SK-N-SH (cell line): ENCODE measurements around the gene TRAF7. TPM values are rescaled to one million over a fixed set of nuclear protein-coding genes. Genes with fewer than 3 reads are reported as not detected.

Experiments
- CTCF ChIA-PET: fragments of 300-600, 350-600 bp; formaldehyde crosslinking; extraction: SDS; loops from one replicate; lab custom pipeline; 2021; lab: Yijun Ruan, JAX
- POLR2A ChIA-PET: fragments of 350-600 bp; sonication (Branson Sonifier 250); formaldehyde crosslinking; extraction: SDS; loops from one replicate; lab custom pipeline; 2020; ENCODE audit warnings: antibody characterized with exemption, inconsistent platforms; lab: Yijun Ruan, JAX
- DNase-seq: peaks from one replicate; pipeline ENCODE4 v3.0.0; 2012
- H2AFZ ChIP-seq: fragments of 200-600 bp; sonication (generic); 2 replicates; pipeline ENCODE4 v1.8.1; 2016; ENCODE audit warnings: antibody characterized with exemption, mild to moderate bottlenecking, low read depth
- H3F3A ChIP-seq: fragments of 200-600 bp; sonication (generic); replicated peaks from 2 replicates; pipeline ENCODE3; 2016; ENCODE audit warnings: antibody characterized with exemption, mild to moderate bottlenecking; ENCODE audit not compliant: insufficient read depth
- H3K27ac ChIP-seq, 2 experiments: fragments of 200-500 bp in 1 of 2; fragments of 200-600 bp in 1 of 2; sonication (Bioruptor generic) in 1 of 2; sonication (generic), shearing (Covaris generic) in 1 of 2; 2 replicates each; pipeline versions ENCODE4 v1.5.1 to v1.6.1; 2014 to 2016; ENCODE audit warnings: low read depth in 2 of 2, inconsistent platforms in 1 of 2, low read length in 1 of 2, mild to moderate bottlenecking in 1 of 2, mixed read lengths in 1 of 2
- H3K27me3 ChIP-seq: fragments of 200-600 bp; sonication (generic), shearing (Covaris generic); 2 replicates; pipeline ENCODE4 v1.6.1; 2016; ENCODE audit warnings: mixed run types; ENCODE audit not compliant: insufficient read depth
- H3K36me3 ChIP-seq, 2 experiments: fragments of 200-500 bp in 1 of 2; fragments of 200-600 bp in 1 of 2; sonication (Bioruptor generic) in 1 of 2; sonication (generic) in 1 of 2; replicated peaks in 1 of 2; 2 replicates each; pipeline versions ENCODE3 to v1.5.1; 2014 to 2016; ENCODE audit warnings: low read length in 1 of 2, mild to moderate bottlenecking in 1 of 2; ENCODE audit not compliant: insufficient read depth in 2 of 2, control insufficient read depth in 1 of 2
- H3K4me1 ChIP-seq, 2 experiments: fragments of 200-500 bp in 1 of 2; fragments of 200-600 bp in 1 of 2; sonication (Bioruptor generic) in 1 of 2; sonication (generic), shearing (Covaris generic) in 1 of 2; 2 replicates each; pipeline versions ENCODE4 v1.5.1 to v1.6.1; 2014 to 2016; ENCODE audit warnings: low read depth in 1 of 2, low read length in 1 of 2, mixed run types in 1 of 2; ENCODE audit not compliant: insufficient read depth in 2 of 2, control insufficient read depth in 1 of 2
- H3K4me2 ChIP-seq: fragments of 200-600 bp; sonication (generic), shearing (Covaris generic); 2 replicates; pipeline ENCODE4 v1.6.1; 2017; ENCODE audit warnings: mixed run types
- H3K4me3 ChIP-seq, 2 experiments: fragments of 200-500 bp in 1 of 2; fragments of 200-600 bp in 1 of 2; sonication (Bioruptor generic) in 1 of 2; sonication (generic), shearing (Covaris generic) in 1 of 2; 2 replicates each; pipeline versions ENCODE4 v1.5.1 to v1.8.1; 2014 to 2016; ENCODE audit warnings: low read depth in 2 of 2, inconsistent platforms in 1 of 2, low read length in 1 of 2, mild to moderate bottlenecking in 1 of 2, mixed read lengths in 1 of 2, moderate library complexity in 1 of 2
- H3K79me2 ChIP-seq: fragments of 200-600 bp; sonication (generic); 2 replicates; pipeline ENCODE4 v1.8.1; 2017; ENCODE audit warnings: mild to moderate bottlenecking; ENCODE audit not compliant: insufficient read depth
- H3K9ac ChIP-seq: fragments of 200-600 bp; sonication (generic); 2 replicates; pipeline ENCODE4 v1.6.1; 2017; ENCODE audit warnings: mixed run types
- H3K9me2 ChIP-seq: fragments of 200-600 bp; sonication (generic); 2 replicates; pipeline ENCODE4 v1.6.1; 2017; ENCODE audit warnings: mixed run types
- H3K9me3 ChIP-seq: fragments of 200-600 bp; sonication (generic); 2 replicates; pipeline ENCODE4 v1.6.1; 2017; ENCODE audit warnings: mixed run types, mild to moderate bottlenecking, moderate library complexity
- H4K20me1 ChIP-seq: fragments of 200-600 bp; sonication (generic); 2 replicates; pipeline ENCODE4 v1.6.1; 2017; ENCODE audit warnings: mild to moderate bottlenecking, mixed run types; ENCODE audit not compliant: insufficient read depth
- CHD2 ChIP-seq: fragments of 150-350 bp; IDR thresholded peaks from 2 replicates; pipeline ENCODE4 v1.6.1; 2018; ENCODE audit warnings: low read length; ENCODE audit not compliant: partially characterized antibody
- ELF1 ChIP-seq: IDR thresholded peaks from 2 replicates; pipeline ENCODE4 v1.4.0; 2012
- EP300 ChIP-seq, 2 experiments: IDR thresholded peaks; 2 replicates each; pipeline versions ENCODE4 v1.4.0 to v1.6.1; 2012; ENCODE audit warnings: borderline replicate concordance in 1 of 2, low read depth in 1 of 2, low read length in 1 of 2
- FOSL2 ChIP-seq: IDR thresholded peaks from 2 replicates; pipeline ENCODE4 v1.4.0; 2012; ENCODE audit warnings: low read depth, mild to moderate bottlenecking, moderate library complexity, borderline replicate concordance
- FOXJ3 ChIP-seq: sonication (generic); formaldehyde crosslinking; IDR thresholded peaks from 2 replicates; pipeline ENCODE4 v1.5.1; 2020; ENCODE audit warnings: mild to moderate bottlenecking, missing genetic modification reagents
- FOXM1 ChIP-seq: IDR thresholded peaks from 2 replicates; pipeline ENCODE4 v1.4.0; 2012; ENCODE audit warnings: low read depth, mild to moderate bottlenecking
- GABPA ChIP-seq: IDR thresholded peaks from 2 replicates; pipeline ENCODE4 v1.4.0; 2012; ENCODE audit warnings: low read depth, mild to moderate bottlenecking
- MEF2A ChIP-seq: IDR thresholded peaks from 2 replicates; pipeline ENCODE4 v1.4.0; 2012; ENCODE audit warnings: low read depth, borderline replicate concordance
- RAD21 ChIP-seq: IDR thresholded peaks from 2 replicates; pipeline ENCODE4 v1.6.1; 2012; ENCODE audit warnings: mild to moderate bottlenecking, low read length
- RCOR1 ChIP-seq: fragments of 150-350 bp; IDR thresholded peaks from 2 replicates; pipeline ENCODE4 v1.6.1; 2017; ENCODE audit warnings: antibody characterized with exemption, low read length
- SIN3A ChIP-seq: IDR thresholded peaks from 2 replicates; pipeline ENCODE4 v1.6.1; 2012; ENCODE audit warnings: low read depth, mild to moderate bottlenecking, low read length, moderate library complexity, borderline replicate concordance
- WGBS: methylation state at CpG from one replicate; pipeline ENCODE4 v1.1.6; 2017; ENCODE audit warnings: low lambda C conversion rate; 5-methylcytosine and 5-hydroxymethylcytosine counted together
- polyA plus RNA-seq, 3 experiments: library from polyadenylated mRNA; depleted of rRNA; stranded (reverse); fragments of >200 nt; gene quantifications; 2 replicates each; pipeline ENCODE4 v1.2.3, GENCODE V29; 2012
- TF ChIP-seq, protein P1 (sequence below): IDR thresholded peaks from 2 replicates; pipeline ENCODE4 v1.6.1; 2012; ENCODE audit warnings: mild to moderate bottlenecking, low read depth, low read length, moderate library complexity
- TF ChIP-seq, protein P2 (sequence below): fragments of 150-350 bp; IDR thresholded peaks from 2 replicates; pipeline ENCODE4 v1.6.1; 2017; ENCODE audit warnings: antibody characterized with exemption, low read length, low read depth, borderline replicate concordance
- TF ChIP-seq, protein P3 (sequence below): IDR thresholded peaks from 2 replicates; pipeline ENCODE4; 2012
- TF ChIP-seq, protein P4 (sequence below): IDR thresholded peaks from 2 replicates; pipeline ENCODE4 v1.4.0; 2012; ENCODE audit warnings: low read depth, borderline replicate concordance

The TRAF7 gene
- polyA plus RNA-seq, 1 of the 3 experiments (the other 2 are of a cell fraction): 73.0 TPM

- no peak overlapping the region for H3K4me3 ChIP-seq
- no peak overlapping the region for H3K4me2 ChIP-seq
- CTCF ChIA-PET: interaction anchor here (1.5 to 3.9 kb wide), 2 partner anchors 9 to 164 kb away, joined by 3 to 19 read pairs; partner anchors contain the start of gene CASKIN1
- H4K20me1 ChIP-seq: no peaks in the 10 kb centered on the region
- H3K4me1 ChIP-seq: no peaks in the 10 kb centered on the region
- no peak for DNase-seq
- H3F3A ChIP-seq: no peaks in the 10 kb centered on the region
- H3K79me2 ChIP-seq: no peaks in the 10 kb centered on the region
- no peaks in the 10 kb centered on the region for H3K27me3 ChIP-seq
- WGBS: 93% methylated on average over 12 of the region's 20 CpGs
- TF ChIP-seq, protein P1, sequence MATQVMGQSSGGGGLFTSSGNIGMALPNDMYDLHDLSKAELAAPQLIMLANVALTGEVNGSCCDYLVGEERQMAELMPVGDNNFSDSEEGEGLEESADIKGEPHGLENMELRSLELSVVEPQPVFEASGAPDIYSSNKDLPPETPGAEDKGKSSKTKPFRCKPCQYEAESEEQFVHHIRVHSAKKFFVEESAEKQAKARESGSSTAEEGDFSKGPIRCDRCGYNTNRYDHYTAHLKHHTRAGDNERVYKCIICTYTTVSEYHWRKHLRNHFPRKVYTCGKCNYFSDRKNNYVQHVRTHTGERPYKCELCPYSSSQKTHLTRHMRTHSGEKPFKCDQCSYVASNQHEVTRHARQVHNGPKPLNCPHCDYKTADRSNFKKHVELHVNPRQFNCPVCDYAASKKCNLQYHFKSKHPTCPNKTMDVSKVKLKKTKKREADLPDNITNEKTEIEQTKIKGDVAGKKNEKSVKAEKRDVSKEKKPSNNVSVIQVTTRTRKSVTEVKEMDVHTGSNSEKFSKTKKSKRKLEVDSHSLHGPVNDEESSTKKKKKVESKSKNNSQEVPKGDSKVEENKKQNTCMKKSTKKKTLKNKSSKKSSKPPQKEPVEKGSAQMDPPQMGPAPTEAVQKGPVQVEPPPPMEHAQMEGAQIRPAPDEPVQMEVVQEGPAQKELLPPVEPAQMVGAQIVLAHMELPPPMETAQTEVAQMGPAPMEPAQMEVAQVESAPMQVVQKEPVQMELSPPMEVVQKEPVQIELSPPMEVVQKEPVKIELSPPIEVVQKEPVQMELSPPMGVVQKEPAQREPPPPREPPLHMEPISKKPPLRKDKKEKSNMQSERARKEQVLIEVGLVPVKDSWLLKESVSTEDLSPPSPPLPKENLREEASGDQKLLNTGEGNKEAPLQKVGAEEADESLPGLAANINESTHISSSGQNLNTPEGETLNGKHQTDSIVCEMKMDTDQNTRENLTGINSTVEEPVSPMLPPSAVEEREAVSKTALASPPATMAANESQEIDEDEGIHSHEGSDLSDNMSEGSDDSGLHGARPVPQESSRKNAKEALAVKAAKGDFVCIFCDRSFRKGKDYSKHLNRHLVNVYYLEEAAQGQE: no peak
- TF ChIP-seq, protein P2, sequence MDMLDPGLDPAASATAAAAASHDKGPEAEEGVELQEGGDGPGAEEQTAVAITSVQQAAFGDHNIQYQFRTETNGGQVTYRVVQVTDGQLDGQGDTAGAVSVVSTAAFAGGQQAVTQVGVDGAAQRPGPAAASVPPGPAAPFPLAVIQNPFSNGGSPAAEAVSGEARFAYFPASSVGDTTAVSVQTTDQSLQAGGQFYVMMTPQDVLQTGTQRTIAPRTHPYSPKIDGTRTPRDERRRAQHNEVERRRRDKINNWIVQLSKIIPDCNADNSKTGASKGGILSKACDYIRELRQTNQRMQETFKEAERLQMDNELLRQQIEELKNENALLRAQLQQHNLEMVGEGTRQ: no peak
- TF ChIP-seq MEF2A (no peak), FOSL2 (no peak)
- TF ChIP-seq, protein P3, sequence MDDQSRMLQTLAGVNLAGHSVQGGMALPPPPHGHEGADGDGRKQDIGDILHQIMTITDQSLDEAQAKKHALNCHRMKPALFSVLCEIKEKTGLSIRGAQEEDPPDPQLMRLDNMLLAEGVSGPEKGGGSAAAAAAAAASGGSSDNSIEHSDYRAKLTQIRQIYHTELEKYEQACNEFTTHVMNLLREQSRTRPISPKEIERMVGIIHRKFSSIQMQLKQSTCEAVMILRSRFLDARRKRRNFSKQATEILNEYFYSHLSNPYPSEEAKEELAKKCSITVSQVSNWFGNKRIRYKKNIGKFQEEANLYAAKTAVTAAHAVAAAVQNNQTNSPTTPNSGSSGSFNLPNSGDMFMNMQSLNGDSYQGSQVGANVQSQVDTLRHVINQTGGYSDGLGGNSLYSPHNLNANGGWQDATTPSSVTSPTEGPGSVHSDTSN: no peak
- TF ChIP-seq, protein P4, sequence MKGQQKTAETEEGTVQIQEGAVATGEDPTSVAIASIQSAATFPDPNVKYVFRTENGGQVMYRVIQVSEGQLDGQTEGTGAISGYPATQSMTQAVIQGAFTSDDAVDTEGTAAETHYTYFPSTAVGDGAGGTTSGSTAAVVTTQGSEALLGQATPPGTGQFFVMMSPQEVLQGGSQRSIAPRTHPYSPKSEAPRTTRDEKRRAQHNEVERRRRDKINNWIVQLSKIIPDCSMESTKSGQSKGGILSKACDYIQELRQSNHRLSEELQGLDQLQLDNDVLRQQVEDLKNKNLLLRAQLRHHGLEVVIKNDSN: no peak
- TF ChIP-seq, all 33 proteins: peak for 0
- no peaks in the 10 kb centered on the region for H3K9me3 ChIP-seq
- no peak overlapping the region for H3K27ac ChIP-seq
- H3K9ac ChIP-seq: no peak overlapping the region
- peaks cover 0 to 2% of the 10 kb centered on the region in 2 experiments for H3K36me3 ChIP-seq
- POLR2A ChIA-PET: no interaction called here
- no peaks in the 10 kb centered on the region for H3K9me2 ChIP-seq
- no peak overlapping the region for H2AFZ ChIP-seq
These were observed 30.9 kb downstream of the TRAF7 start for GRCh38 chr16:2186505-2186904.

DNA sequence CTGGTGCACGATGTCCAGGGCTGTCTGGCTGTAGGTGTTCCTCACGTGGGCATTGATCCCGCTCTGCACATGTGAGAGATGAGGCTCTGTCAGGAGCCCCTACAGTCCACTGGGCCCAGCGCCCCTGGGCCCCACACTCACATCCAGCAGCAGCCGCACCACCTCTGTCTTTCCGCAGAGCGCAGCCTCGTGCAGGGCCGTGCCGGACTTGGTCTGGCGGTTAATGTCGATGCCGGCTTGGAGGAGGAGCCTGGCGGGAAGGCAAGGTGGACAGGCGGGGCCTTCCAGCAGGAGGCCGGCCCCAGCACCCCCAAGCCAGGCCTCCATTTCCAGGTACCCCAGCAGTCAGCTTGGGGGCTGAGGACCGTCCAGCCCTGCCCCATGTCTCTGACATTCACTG is 31.6 kb downstream of the TRAF7 start:
- DNase-seq: no peak
- Histone ChIP-seq H3K36me3 (no peaks in the 10 kb centered on the region), H3K4me2 (no peak overlapping the region), H3K27me3 (no peaks in the 10 kb centered on the region), H3K4me3 (no peak overlapping the region), H3F3A (no peaks in the 10 kb centered on the region), H2AFZ (no peak overlapping the region), H4K20me1 (no peaks in the 10 kb centered on the region), H3K79me2 (no peaks in the 10 kb centered on the region), H3K27ac (no peak overlapping the region), H3K9ac (no peak overlapping the region), H3K4me1 (no peaks in the 10 kb centered on the region), H3K9me3 (no peaks in the 10 kb centered on the region), H3K9me2 (no peaks in the 10 kb centered on the region)
- ChIA-PET CTCF (no interaction called here), POLR2A (no interaction called here)
- WGBS: 92% methylated on average over 14 of the region's 17 CpGs
- no peak for TF ChIP-seq FOXM1
- TF ChIP-seq RCOR1: no peak
- no peak for TF ChIP-seq EP300 (IDR thresholded peaks at IDR 0.05; ENCODE audit: borderline replicate concordance in 1 of 2, low read depth in 1 of 2, low read length in 1 of 2)
- no peak for TF ChIP-seq ELF1
- no peak for TF ChIP-seq RAD21
- no peak for TF ChIP-seq FOXJ3
- TF ChIP-seq, protein P2: no peak
- TF ChIP-seq CHD2: no peak
- TF ChIP-seq MEF2A: no peak
- no peak for TF ChIP-seq SIN3A
- TF ChIP-seq GABPA: no peak
